ENCODE data around the gene SLC5A10. TPM values are rescaled to one million over a fixed set of nuclear protein-coding genes. Genes with fewer than 3 reads are reported as not detected.

Gene SLC5A10
- polyA plus RNA-seq, 1 donor (not counting 4 experiments of a cell fraction or from before 2014, with no cell fraction given): not detected

GRCh38 chr17:19013806-19014627, 62.1 kb downstream of the SLC5A10 start:
- Histone ChIP-seq H3K27ac (ENCODE audit: control insufficient read depth, insufficient read depth, low read length) (no peak overlapping the region), H3K9ac (ENCODE audit: control insufficient read depth, extremely low read depth, insufficient read depth, low read length) (no peak overlapping the region), H3K27me3 (ENCODE audit: control insufficient read depth, extremely low read depth, insufficient read depth, low read length) (no peaks in the 10 kb centered on the region), H3K79me2 (ENCODE audit: control insufficient read depth, insufficient read depth, low read length) (no peaks in the 10 kb centered on the region), H4K20me1 (ENCODE audit: control insufficient read depth, extremely low read depth, insufficient read depth, low read length) (no peaks in the 10 kb centered on the region), H3K4me2 (ENCODE audit: control insufficient read depth, extremely low read depth, insufficient read depth, low read depth, low read length) (peak overlapping the region; percentile 23), H2AFZ (ENCODE audit: control insufficient read depth, low read length) (no peak overlapping the region), H3K4me3 (ENCODE audit: control insufficient read depth in 2 of 3, extremely low read depth in 1 of 3, insufficient read depth in 2 of 3, low read depth in 1 of 3, low read length in 3 of 3) (no peak overlapping the region), H3K36me3 (ENCODE audit: control insufficient read depth in 2 of 2, extremely low read depth in 1 of 2, insufficient read depth in 2 of 2, low read length in 2 of 2) (no peaks in the 10 kb centered on the region), H3K9me3 (ENCODE audit: control insufficient read depth, low read depth, low read length) (no peaks in the 10 kb centered on the region), H3K4me1 (ENCODE audit: control insufficient read depth, extremely low read depth, insufficient read depth, low read length) (peaks cover 40% of the 10 kb centered on the region), H3K9me1 (ENCODE audit: control insufficient read depth, extremely low read depth, insufficient read depth, low read length) (no peaks in the 10 kb centered on the region)
- TF ChIP-seq EZH2 (IDR thresholded peaks at IDR 0.05; ENCODE audit: low read length) (no peak), CTCF (optimal IDR thresholded peaks at IDR 0.05 in 1 of 3, IDR thresholded peaks at IDR 0.05 in 1 of 3, conservative IDR thresholded peaks at IDR 0.05 in 1 of 3; ENCODE audit: extremely low read depth in 1 of 3, insufficient read depth in 2 of 3, low read length in 3 of 3) (no peak)
- FAIRE-seq: no peak
- no peak for DNase-seq (ENCODE audit: low read depth, low spot score)
- dilution Hi-C loops (cut with MboI; ENCODE audit: extremely low pct_ligation_motif_present, low sequenced_read_pairs): no loop called here

GRCh38 chr17:19014628-19015215, 62.8 kb downstream of the SLC5A10 start:
- dilution Hi-C loops (cut with MboI; ENCODE audit: extremely low pct_ligation_motif_present, low sequenced_read_pairs): no loop called here
- Histone ChIP-seq H3K4me2 (ENCODE audit: control insufficient read depth, extremely low read depth, insufficient read depth, low read depth, low read length) (no peak overlapping the region), H3K27ac (ENCODE audit: control insufficient read depth, insufficient read depth, low read length) (peak overlapping the region; percentile 17)

More at GRCh38 chr17:19014628-19015215, 62.8 kb downstream of the SLC5A10 start:
- peak; percentile 80 for FAIRE-seq
- H4K20me1 ChIP-seq (ENCODE audit: control insufficient read depth, extremely low read depth, insufficient read depth, low read length): no peaks in the 10 kb centered on the region
- H2AFZ ChIP-seq (ENCODE audit: control insufficient read depth, low read length): no peak overlapping the region
- no peak overlapping the region for H3K4me3 ChIP-seq (ENCODE audit: control insufficient read depth in 2 of 3, extremely low read depth in 1 of 3, insufficient read depth in 2 of 3, low read depth in 1 of 3, low read length in 3 of 3)
- no peaks in the 10 kb centered on the region for H3K9me1 ChIP-seq (ENCODE audit: control insufficient read depth, extremely low read depth, insufficient read depth, low read length)
- no peaks in the 10 kb centered on the region for H3K36me3 ChIP-seq (ENCODE audit: control insufficient read depth in 2 of 2, extremely low read depth in 1 of 2, insufficient read depth in 2 of 2, low read length in 2 of 2)
- no peak overlapping the region for H3K9ac ChIP-seq (ENCODE audit: control insufficient read depth, extremely low read depth, insufficient read depth, low read length)
- TF ChIP-seq CTCF (optimal IDR thresholded peaks at IDR 0.05 in 1 of 3, IDR thresholded peaks at IDR 0.05 in 1 of 3, conservative IDR thresholded peaks at IDR 0.05 in 1 of 3; ENCODE audit: extremely low read depth in 1 of 3, insufficient read depth in 2 of 3, low read length in 3 of 3) (no peak), EZH2 (IDR thresholded peaks at IDR 0.05; ENCODE audit: low read length) (no peak)
- H3K27me3 ChIP-seq (ENCODE audit: control insufficient read depth, extremely low read depth, insufficient read depth, low read length): no peaks in the 10 kb centered on the region
- H3K4me1 ChIP-seq (ENCODE audit: control insufficient read depth, extremely low read depth, insufficient read depth, low read length): peaks cover 40% of the 10 kb centered on the region
- H3K79me2 ChIP-seq (ENCODE audit: control insufficient read depth, insufficient read depth, low read length): no peaks in the 10 kb centered on the region
- no peaks in the 10 kb centered on the region for H3K9me3 ChIP-seq (ENCODE audit: control insufficient read depth, low read depth, low read length)
- DNase-seq (ENCODE audit: low read depth, low spot score): no peak

All from keratinocyte (primary cell).